HS-27A (cell line): Measurements from ENCODE around the gene PRKAR1B.

Source experiments
- DNase-seq: peaks from one replicate; pipeline ENCODE4 v3.0.0-alpha.2; 2012; ENCODE audit warnings: low read depth, missing footprints

Gene PRKAR1B

DNA sequence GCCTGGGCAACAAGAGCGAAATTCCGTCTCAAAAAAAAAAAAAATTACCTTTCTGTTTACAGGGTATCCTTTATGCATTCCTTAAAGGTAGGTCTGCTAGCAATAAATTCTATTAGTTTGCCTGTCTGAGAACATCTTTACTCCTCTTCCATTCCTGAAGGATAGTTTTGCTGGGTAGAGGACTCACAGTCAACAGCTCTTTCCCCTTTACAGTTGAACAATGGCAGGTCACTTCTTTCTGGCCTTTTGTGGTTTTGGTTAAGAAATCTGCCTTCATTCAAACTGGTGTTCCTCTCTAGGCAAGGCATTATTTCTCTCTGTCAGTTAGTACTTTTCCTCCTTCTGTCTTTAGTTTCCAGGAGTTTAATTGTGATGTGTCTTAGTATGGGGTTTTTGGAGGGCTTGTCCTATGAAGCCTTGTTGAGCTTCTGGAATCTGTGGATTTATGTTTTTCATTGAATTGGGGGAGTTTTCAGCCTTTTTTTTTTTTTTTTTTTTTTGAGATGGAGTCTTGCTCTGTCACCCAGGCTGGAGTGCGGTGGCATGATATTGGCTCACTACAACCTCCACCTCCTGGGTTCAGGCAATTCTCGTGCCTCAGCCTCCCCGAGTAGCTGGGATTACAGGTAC lies 5.3 kb downstream of the PRKAR1B start:
- DNase-seq = no peak

DNA sequence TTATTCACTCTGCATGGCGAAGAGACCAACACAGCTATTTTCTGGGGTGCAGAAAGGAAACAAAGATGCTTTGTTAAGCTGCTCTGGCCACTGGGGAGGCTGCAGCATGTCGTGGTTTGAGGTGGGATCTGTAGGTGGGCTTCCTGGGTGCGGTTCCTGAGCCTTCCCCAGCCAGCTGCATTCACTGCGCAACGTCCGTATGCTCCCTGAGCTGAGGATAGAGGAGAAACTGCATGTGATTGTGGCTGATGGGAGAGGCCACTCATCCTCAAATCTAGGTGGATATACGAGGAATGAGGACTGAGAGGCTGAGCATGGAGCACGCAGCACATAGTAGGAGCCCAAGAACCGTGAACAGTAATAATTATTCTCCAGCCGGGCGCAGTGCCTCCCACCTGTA lies 10.4 kb downstream of the PRKAR1B start:
- DNase-seq = no peak

DNA sequence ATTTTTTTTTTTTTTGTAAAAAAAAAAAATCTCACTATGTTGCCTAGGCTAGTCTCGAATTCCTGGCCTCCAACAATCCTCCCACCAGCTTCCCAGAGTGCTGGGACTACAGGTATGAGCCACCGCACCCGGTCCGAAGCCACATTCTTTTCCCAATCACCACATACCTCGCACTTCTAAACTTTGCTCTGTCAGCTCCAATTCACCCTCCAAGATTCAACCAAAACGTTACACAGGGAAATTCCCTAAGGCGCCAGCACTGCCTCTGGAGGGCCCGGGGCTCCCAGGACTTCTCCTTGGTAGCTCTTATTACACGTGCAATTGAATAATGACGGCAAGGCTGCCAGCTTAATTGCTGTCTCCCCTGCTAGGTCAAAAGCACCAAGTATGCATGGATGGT lies 10.9 kb downstream of the PRKAR1B start:
- no peak for DNase-seq

- no peak for DNase-seq
Observed at GRCh38 chr7:714251-714671, 12.8 kb downstream of the PRKAR1B start.

DNA sequence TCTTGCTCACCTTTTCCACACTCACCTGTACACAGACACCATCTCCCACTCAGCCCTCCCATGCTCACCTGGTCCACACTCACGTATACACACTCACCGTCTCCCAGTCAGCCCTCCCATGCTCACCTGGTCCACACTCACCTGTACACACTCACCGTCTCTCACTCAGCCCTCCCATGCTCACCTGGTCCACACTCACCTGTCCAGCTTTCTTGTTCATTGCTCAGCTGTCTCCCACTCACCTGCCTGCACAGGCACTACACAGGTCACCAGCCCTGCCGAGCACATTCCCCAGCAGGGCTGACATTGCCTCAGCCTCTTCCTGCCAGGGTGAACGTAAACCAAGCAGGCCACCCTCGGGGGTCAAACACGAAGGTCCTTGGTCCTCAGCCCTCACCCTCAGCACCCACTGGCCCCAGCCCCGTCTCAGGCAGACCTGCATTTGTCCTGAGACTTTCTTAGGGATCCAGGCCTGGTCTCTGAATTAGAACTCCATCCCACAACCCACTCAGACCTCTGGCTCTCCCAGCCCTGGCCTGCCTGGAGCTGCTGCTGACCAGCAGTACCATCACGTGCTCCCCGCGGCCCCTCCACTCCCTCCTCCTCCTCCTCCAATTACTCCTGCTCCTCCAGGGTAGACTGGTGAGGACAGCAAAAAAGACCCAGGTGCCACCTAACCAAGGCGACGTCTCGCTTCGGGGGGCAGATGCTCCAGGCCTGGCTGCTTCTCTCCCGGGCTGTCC lies 13.4 kb downstream of the PRKAR1B start:
- DNase-seq = no peak

- no peak for DNase-seq
Observed at GRCh38 chr7:713139-713457, 14.0 kb downstream of the PRKAR1B start.

- DNase-seq = no peak
Observed at GRCh38 chr7:712381-713138, 14.5 kb downstream of the PRKAR1B start.

GRCh38 chr7:711922-712380 lies 15.1 kb downstream of the PRKAR1B start:
- DNase-seq = no peak

DNA sequence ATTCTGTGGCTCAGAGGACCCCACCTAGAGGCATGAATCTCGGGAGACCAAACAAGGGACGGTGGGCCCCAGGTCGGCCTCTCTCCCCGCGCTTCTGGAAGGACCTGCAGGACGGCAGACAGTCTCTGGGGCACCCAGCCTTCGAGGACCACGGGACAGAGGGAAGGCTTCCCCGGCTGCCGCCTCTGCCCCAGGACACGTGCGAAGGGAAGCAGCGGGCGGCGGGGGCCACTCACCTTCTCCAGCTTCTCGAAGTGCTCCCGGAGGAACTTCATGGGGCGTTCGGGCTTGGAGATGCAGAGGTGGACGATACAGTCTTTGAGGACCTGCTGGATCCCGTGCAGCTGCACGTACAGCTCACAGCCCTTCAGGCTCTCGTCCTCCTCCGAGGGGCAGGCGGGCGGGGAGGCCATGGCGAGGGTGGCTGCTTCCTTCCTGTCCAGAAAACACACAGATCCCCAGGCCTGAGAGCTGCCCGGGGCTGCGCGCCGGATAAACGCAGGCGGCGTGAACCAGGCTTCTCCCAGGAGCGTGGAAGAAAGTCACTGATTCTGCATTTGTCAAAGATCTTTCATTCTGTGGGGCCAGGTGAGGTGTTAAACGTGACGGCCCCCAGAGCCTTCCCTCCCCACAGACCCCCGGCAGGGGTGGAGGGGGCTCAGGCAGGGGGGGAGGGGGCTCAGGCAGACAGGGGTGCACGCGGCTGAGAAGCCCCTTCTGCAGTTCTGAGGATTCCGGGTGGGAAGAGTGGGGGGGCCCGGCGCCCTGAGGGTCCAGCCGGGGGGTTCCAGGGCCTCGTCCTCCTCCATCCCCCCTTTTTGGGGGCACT lies 15.8 kb downstream of the PRKAR1B start:
- DNase-seq = no peak

DNA sequence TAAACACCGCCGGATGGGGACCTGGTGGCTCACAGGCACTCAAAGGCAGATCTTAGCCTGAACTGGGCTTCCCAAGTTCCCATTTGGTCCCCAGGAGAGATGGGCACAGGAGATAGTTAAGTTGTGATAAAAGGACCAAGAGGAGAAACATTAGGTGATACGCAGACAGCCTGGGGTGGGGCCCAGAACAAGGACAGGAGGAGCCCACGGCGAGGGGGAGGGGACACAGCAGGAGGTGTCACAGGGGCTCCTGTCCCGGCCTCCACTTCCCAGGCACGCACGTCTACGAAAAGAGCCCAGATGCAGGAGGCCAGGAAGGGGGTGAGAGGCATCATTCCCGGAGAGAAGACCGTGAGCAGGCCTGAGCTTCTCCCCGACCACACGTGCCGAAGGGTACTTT lies 16.9 kb downstream of the PRKAR1B start:
- no peak for DNase-seq

DNA sequence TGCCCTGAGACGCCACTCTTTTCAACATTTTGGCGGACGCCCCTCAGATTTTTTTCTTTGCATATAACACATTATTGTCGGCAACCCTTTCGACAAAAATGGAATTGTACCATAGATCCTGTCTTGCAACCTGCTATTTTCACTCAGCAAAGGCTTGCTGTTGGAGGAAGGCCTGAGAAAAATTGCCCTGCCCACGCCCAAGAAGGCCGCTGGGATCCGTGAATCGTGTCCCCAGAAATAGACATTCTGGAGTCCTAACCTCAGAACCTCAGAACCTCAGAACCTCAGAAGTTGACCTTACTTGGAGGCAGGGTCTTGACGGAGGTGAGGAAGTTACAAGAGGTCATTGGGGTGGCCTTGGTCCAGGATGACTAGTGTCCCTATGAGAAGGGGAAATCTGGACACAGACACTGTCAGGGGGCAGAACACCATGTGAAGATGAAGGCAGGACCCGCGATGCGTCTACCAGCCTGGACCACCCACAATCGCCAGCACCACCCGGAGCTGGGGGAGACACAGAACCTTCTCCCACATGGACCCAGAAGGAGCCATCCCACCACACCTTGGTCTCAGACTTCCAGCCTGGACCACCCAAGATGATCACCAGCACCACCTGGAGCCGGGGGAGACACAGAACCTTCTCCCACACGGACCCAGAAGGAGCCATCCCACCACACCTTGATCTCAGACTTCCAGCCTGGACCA lies 19.6 kb downstream of the PRKAR1B start:
- no peak for DNase-seq

GRCh38 chr7:706721-707120 lies 20.4 kb downstream of the PRKAR1B start:
- DNase-seq = no peak

DNA sequence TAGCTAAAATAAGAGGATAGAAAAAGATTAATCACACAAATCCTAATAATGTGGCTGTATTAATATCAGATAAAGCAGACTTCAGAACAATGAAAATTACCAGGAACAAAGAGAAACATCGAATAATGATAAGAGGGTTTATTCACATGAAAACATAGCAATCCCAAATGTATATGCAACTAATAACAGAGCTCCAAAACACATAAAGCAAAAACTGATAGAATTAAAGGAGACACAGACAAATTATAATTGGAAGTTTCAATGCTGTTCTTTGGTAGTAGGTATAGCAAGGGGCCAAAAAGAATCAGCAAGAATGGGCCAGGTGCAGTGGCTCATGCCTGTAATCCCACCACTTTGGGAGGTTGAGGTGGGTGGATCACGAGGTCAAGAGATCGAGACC lies 24.0 kb downstream of the PRKAR1B start:
- DNase-seq = no peak

GRCh38 chr7:701086-701671 lies 25.9 kb downstream of the PRKAR1B start:
- no peak for DNase-seq

- no peak for DNase-seq
Observed at GRCh38 chr7:699476-700170, 27.5 kb downstream of the PRKAR1B start.

- DNase-seq = no peak
Observed at GRCh38 chr7:698515-699475, 28.3 kb downstream of the PRKAR1B start.

DNA sequence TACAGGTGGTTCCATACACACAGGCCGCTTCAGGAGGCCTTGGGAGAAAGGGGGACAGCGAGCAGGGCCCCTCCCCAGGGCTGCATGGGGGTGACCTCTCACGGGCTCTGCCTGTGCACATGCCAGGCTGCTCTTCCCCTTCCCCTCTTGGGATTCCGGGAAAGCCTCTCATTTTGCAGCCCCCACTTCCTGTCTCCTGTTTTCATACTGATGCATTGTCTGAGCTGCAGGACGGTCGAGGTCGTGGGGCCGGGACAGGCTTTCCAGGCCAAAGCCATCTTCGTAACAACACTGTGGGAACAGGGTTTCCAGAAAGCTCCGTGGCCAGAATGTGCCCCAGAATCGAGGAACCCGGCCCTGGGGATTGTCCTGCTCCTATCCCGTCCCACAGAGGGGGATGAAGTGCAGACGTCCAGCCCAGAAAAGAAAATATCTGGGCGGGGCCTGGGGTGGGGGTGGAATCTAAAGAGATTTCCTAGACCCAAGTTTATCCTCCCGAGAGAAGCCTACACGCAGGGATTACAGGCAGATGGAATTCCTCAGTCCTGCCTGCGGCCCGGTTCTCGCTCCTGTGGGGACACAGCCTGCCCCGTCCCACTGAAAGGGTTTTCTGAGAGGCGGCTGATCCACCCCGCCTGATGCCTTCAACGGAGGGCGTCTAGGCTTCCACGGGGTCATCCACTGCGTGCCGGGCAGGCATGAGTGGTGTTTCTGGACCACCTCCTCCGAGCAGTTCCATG lies 30.1 kb downstream of the PRKAR1B start:
- no peak for DNase-seq

GRCh38 chr7:696426-696811 lies 30.7 kb downstream of the PRKAR1B start:
- DNase-seq = no peak

GRCh38 chr7:693280-693679 lies 33.8 kb downstream of the PRKAR1B start:
- DNase-seq = no peak
